Stimulated activated CD8-positive, alpha-beta memory T cell treated with anti-CD3 and anti-CD28 coated beads, Interleukin-12 subunit alpha, Interleukin-12 subunit beta, amount 100 ng/mL, for 1 hour (primary cell): ENCODE results near the gene PRM2.

Source experiments
- DNase-seq: peaks from one replicate; pipeline ENCODE4 v3.0.0-alpha.2; 2020; ENCODE audit warnings: low read depth

The PRM2 gene

GRCh38 chr16:11276143-11276895 is at the start of gene PRM2:
TSS of gene PRM2 (minus strand) at chr16:11276480. CDS start at chr16:11276370, 110 bp downstream.
- DNase-seq: no peak

GRCh38 chr16:11325404-11326083 is 49.3 kb upstream of the PRM2 start:
- no peak for DNase-seq

DNA sequence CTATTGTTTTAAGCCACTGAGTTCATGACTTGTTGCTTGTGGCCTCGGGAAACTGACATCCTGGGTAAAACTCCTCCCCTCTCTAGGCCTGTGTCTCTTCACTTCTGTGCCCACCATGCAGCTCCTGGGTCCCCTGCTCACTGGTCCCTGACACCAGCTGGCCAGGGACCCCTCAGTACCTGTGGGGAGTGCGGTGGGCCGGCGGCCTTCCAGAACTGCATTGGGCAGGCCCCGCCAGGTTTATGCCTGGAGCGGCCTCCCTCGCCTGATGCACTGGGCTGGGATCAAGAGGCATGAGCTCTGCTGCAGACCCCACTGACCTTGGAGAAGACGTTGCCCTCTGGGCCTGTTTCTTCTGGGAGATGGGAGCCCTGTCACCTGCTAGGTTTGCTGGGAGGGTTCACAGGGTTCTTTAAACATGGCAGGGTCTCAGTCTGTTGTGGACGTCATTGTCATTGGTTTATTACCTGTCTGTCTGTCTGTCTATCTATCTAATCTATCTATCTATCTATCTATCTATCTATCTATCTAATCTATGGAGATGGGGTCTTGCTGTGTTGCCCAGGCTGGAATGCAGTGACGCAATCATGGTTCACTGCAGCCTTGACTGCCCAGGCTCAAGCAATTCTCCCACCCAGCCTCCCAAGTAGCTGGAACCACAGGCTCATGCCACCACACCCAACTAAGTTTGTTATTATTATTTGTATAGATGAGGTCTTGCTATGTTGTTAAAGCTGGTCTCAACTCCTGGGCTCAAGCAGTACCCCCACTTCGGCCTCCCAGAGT is 47.5 kb upstream of the PRM2 start:
- DNase-seq: no peak

DNA sequence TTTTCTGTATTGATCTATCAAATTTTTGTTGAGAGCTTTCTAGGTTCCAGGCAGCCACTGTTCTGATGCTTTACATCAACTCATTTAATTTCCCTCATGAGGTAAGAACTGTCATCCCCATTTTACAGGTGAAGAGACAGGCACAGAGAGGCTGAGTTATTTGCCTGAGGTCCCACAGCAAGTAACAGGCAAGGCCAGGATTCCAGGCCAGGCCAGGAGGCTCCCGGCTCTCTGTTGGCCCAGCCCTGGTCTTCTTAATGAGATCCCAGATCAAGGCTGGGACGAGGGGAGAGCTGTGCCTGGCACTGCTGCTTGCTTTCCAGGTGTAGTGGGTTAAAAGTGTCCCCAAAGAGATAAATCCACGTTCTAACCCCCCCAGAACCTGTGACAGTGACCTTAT is 46.5 kb upstream of the PRM2 start:
- no peak for DNase-seq

- DNase-seq: no peak
Observed at GRCh38 chr16:11321662-11322061, 45.4 kb upstream of the PRM2 start.

DNA sequence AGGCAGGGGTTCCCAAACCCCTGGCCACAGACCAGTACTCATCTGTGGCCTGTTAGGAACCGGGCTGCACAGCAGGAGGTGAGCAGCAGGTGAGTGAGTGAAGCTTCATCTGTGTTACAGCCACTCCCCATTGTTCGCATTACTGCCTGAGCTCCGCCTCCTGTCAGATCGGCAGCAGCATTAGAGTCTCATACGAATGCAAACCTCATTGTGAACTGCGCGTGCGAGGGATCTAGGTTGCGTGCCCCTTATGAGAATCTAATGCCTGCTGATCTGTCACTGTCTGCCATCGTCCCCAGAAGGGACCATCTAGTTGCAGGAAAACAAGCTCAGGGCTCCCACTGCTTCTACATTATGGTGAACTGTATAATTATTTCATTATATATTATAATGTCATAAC is 43.9 kb upstream of the PRM2 start:
- no peak for DNase-seq

DNA sequence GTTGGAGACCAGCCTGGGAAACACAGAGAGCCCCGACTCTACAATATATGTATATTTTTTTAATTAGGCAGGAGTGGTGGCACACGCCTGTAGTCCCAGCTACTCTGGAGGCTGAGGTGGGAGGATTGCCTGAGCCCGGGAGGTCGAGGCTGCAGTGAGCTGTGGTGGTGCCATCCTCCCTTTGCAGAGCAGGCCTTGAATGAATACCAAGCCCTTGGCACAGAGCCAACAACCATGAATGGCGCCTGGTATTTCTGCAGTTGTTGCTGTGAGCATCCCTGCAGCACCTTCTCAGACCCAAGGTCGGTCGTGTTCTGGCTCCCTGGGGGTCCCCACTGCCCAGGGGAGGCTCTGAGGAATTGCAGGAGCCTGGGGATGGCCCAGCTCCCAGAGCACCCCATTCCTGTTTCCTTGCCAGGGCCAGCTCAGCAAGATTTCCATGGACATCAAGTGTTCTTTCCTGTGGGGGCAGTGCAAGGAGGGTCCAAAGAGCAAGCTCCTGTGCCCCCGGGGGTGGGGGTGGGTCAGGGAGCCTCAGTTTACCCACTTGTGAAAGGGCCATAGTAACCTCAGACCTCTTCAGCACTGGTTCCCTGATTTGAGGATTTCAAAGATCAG is 43.4 kb upstream of the PRM2 start:
- DNase-seq: no peak

- DNase-seq: no peak
Observed at GRCh38 chr16:11318817-11319216, 42.5 kb upstream of the PRM2 start.

DNA sequence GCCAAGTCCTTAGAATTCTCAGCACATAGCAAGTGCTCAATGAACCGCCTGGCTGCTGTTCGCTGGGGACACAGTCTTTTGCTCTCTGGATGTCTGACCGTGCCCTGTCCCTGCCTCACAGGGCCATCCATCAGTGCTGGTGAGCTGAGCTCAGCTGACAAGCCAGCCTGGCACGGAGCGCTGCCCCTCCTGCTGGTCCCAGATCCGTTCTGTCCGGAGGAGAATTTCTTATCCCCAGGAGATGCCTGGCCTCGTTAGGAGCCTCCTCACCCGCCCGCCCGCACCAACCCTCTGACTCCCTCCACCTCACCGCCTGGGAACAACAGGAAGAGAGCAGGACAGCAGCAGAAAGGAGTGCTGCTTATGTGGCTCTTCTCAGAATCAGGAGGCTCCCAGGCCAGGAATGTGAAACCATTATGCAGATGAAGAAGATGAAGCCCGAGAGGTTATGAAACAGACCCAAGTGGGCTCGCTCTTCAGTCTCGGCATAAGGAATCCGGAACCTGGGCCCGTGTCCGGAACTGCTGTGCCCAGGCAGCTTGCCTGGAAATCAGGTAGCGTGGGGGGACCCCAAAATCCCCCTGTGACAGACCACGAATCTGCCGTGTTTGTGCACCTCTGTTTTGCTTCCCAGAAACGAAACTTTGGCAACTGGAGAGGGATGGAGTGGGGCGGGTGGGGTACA is 40.2 kb upstream of the PRM2 start:
- no peak for DNase-seq

DNA sequence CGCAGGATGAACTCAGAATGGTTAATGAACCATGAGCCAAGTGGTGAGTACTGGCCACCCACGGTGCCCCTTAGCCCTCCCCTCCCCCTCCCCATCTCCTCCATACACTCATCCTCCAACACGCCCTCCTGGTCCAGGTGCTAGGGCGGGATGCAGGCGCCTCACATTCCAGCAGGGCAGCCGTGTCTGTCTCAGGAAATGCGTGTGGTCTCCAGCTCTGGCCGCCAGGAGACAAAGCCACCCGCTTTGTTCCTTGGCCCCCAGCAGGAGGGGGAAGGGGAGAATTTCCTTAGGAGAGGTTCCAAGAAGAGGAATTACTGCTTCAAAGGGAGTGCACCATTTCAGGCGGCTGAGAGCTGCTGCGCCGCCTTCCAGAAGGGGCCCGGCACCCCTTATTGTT is 39.2 kb upstream of the PRM2 start:
- no peak for DNase-seq

GRCh38 chr16:11314309-11314894 is 38.1 kb upstream of the PRM2 start:
- DNase-seq: no peak

GRCh38 chr16:11313493-11314308 is 37.4 kb upstream of the PRM2 start:
- no peak for DNase-seq

- DNase-seq: no peak
Observed at GRCh38 chr16:11312718-11313492, 36.6 kb upstream of the PRM2 start.

- no peak for DNase-seq
Observed at GRCh38 chr16:11310997-11311561, 34.8 kb upstream of the PRM2 start.

DNA sequence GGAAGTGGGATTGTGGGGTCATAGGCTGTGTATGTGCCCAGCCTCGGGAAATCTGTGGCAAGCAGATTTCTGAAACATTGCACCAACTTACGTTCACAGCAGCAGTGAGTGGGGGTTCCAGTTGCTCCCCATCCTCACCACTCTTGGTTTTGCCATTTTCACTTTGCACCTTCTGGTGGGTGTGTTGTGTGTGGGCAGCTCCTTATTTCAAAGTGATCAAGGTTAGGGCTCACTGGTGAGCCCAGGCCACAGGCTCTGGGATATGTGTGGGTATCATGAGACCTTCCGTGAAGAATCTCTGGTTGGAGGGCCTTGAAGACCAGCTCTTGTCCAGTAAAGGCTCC is 34.3 kb upstream of the PRM2 start:
- DNase-seq: no peak

- no peak for DNase-seq
Observed at GRCh38 chr16:11309895-11310633, 33.8 kb upstream of the PRM2 start.

DNA sequence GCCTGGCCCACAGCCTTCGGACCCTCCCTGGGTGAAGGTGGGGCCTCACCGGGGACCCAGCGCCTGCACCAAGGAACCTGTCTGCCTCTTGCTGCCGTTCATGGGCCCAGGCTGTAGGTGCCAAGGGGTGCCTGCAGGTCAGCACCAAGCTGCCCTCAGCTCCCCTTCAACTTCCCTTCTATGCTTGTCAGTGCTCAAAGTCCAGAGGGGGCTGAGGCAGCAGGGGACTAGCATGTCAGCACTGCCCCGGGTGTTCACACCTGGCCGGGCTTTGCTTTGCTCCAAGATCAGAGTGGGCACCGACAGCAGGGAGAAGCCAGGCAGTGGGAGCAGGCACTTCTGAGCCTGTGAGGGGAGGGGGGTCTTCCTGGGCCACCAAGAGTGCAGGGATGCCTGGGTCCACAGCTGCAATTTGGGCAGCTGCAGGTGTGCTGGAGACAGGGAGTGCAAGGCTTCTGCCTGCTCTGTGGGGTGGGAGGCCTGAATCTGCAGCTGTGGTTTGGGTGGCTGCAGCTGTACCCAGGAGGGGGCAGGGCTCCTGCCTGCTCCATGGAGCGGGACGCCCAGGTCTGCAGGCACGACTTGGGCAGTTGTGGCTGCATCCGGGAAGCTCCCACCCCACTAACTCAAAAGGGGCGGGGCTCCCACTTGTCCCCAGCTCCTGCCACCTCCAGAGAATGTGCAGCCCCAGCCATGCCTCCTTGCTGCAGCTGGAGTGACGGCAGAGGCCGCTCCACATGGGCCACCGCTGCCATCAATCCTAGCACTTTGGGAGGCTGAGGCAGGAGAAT is 32.4 kb upstream of the PRM2 start:
- no peak for DNase-seq
